Transverse colon (tissue), 4 donors: Measurements from ENCODE around the gene GTF2A2. TPM values are rescaled to one million over a fixed set of nuclear protein-coding genes. Genes with fewer than 3 reads are reported as not detected.

Experiments used
- DNase-seq: peaks from one replicate; pipeline ENCODE4 v3.0.0-alpha.2; 2019
- H3K27ac ChIP-seq, 4 donors: fragments of 200-600 bp; sonication (generic); 2 replicates each; pipeline ENCODE4 v1.5.1; 2016 to 2018; ENCODE audit warnings: inconsistent platforms in 4 of 4
- H3K27me3 ChIP-seq: fragments of 200-600 bp; sonication (generic); 2 replicates; pipeline ENCODE4 v1.5.1; 2017; ENCODE audit warnings: inconsistent platforms
- H3K36me3 ChIP-seq, 4 donors: fragments of 200-600 bp; sonication (generic); 2 replicates each; pipeline ENCODE4 v1.5.1; 2017 to 2019; ENCODE audit warnings: inconsistent platforms in 4 of 4
- H3K4me1 ChIP-seq, 4 donors: fragments of 200-600 bp; sonication (generic); 2 replicates each; pipeline ENCODE4 v1.5.1; 2017 to 2020; ENCODE audit warnings: inconsistent platforms in 4 of 4
- H3K4me3 ChIP-seq, 4 donors: fragments of 200-600 bp; sonication (generic); 1 replicate in 1 of 4; 2 replicates in 3 of 4; pipeline versions ENCODE4 v1.5.1 to v1.6.1; 2017 to 2019; ENCODE audit warnings: inconsistent platforms in 4 of 4
- H3K9me3 ChIP-seq, 2 donors: fragments of 200-600 bp; sonication (generic); 2 replicates each; pipeline ENCODE4 v1.5.1; 2017 to 2019; ENCODE audit warnings: inconsistent platforms in 2 of 2
- EP300 ChIP-seq: sonication (generic); formaldehyde crosslinking; IDR thresholded peaks from one replicate; pipeline ENCODE4 v1.6.1; 2017; ENCODE audit warnings: antibody characterized with exemption, low read depth
- POLR2A ChIP-seq: fragments of 450-650 bp; IDR thresholded peaks from one replicate; pipeline ENCODE4 v1.6.1; 2016; ENCODE audit warnings: antibody characterized with exemption, mild to moderate bottlenecking, moderate library complexity
- POLR2AphosphoS5 ChIP-seq, 3 donors: sonication (generic); formaldehyde crosslinking; IDR thresholded peaks; one replicate each; pipeline ENCODE4 v1.6.1; 2016; ENCODE audit warnings: antibody characterized with exemption in 3 of 3
- WGBS, 2 donors: methylation state at CpG; one replicate each; pipeline ENCODE4 v1.1.5; 2018; ENCODE audit warnings: low coverage in 1 of 2; 5-methylcytosine and 5-hydroxymethylcytosine counted together
- in situ Hi-C, 4 donors: fragments of 200-750 bp; cut with MboI; loops; one replicate each; pipeline versions ENCODE4 v1.15.0 to v1.15.1; 2017; ENCODE audit warnings: low sequenced_read_pairs in 3 of 4, low pct_ligation_motif_present in 1 of 4, low pct_unique_long_range_greater_than_20kb in 1 of 4
- intact Hi-C: fragments of 100-400 bp; cut with DNase I; formaldehyde crosslinking; loops from one replicate; pipeline ENCODE4 v1.15.1; 2023; ENCODE audit warnings: low total_unique reads
- total RNA-seq, 4 donors: library from RNA; depleted of rRNA; stranded (reverse); fragments of >200 nt; gene quantifications; one replicate each; pipeline ENCODE4 v1.1.0, GENCODE V29; 2016
- TF ChIP-seq, protein P1 (sequence below), 5 experiments: fragments of 200-600 bp in 3 of 5; fragments of 450-650 bp in 2 of 5; sonication (generic) in 3 of 5; IDR thresholded peaks; 1 replicate in 2 of 5; 2 replicates in 3 of 5; pipeline ENCODE4 v1.5.1; 2016 to 2017; ENCODE audit warnings: antibody characterized with exemption in 5 of 5, inconsistent platforms in 3 of 5, mild to moderate bottlenecking in 2 of 5, moderate library complexity in 1 of 5

Gene GTF2A2
- total RNA-seq, 4 donors from 2014 or later = 4.4 to 27.7 (median 17.8) TPM

DNA sequence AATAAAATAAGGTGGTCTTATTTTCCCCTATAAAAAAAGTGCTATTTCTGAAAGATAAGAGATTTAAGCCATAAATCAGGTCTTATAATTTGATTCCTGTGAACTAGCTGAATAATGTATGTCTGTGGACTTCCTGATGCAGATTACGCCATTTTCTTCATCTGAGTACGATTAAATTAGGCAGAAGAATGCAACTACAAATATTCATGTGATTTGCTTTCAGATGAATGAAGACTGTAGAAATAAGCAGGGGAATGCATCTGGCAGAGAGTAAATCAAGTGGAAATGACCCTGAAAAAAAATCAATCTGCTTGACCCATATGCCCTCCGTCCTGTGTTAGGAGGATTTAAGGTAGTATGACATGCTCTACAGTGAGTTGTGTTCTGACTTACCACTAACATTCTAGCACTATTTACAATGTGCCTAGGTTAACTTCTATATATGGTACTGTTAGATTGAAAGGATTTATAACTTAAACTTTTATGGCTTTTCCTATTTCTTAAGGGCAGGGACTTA, 17.1 kb upstream of the GTF2A2 start:
- Histone ChIP-seq H3K9me3 (no peaks in the 10 kb centered on the region), H3K27ac (no peak overlapping the region), H3K4me3 (no peak overlapping the region), H3K27me3 (no peaks in the 10 kb centered on the region), H3K36me3 (peaks cover 0 to 96% (median 36%) of the 10 kb centered on the region in 4 donors), H3K4me1 (no peaks in the 10 kb centered on the region)
- no peak for DNase-seq
- intact Hi-C loops = no loop called here
- in situ Hi-C loops = no loop called here
- 88 to 94% methylated on average over 3 of the region's 3 CpGs for WGBS, 2 donors
- no peak for TF ChIP-seq EP300
- TF ChIP-seq POLR2AphosphoS5 (IDR thresholded peaks at IDR 0.05) = no peak
- TF ChIP-seq, protein P1, sequence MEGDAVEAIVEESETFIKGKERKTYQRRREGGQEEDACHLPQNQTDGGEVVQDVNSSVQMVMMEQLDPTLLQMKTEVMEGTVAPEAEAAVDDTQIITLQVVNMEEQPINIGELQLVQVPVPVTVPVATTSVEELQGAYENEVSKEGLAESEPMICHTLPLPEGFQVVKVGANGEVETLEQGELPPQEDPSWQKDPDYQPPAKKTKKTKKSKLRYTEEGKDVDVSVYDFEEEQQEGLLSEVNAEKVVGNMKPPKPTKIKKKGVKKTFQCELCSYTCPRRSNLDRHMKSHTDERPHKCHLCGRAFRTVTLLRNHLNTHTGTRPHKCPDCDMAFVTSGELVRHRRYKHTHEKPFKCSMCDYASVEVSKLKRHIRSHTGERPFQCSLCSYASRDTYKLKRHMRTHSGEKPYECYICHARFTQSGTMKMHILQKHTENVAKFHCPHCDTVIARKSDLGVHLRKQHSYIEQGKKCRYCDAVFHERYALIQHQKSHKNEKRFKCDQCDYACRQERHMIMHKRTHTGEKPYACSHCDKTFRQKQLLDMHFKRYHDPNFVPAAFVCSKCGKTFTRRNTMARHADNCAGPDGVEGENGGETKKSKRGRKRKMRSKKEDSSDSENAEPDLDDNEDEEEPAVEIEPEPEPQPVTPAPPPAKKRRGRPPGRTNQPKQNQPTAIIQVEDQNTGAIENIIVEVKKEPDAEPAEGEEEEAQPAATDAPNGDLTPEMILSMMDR (IDR thresholded peaks at IDR 0.05) = no peak
- TF ChIP-seq POLR2A = no peak

DNA sequence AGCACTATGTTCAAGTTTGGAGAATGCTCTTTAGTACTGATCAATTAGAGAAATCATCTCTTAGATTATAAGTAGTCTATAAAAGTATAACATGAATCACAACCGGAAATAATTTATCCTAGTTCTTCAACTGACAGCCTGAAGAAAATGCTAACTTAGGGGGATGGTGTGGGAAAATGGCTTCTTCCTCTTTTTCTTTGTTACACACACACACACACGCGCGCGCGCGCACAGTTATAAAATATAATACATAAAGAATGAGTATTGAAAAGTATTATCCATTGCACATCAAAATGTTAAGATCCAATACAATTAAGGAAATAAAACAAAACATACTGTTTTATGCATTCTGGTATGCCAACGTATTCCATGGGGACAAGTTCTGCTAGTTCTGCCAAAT, 11.2 kb upstream of the GTF2A2 start:
- Histone ChIP-seq H3K9me3 (no peaks in the 10 kb centered on the region), H3K27me3 (no peaks in the 10 kb centered on the region), H3K4me1 (no peaks in the 10 kb centered on the region), H3K4me3 (no peak overlapping the region), H3K27ac (no peak overlapping the region), H3K36me3 (peaks cover 0 to 85% (median 40%) of the 10 kb centered on the region in 4 donors)
- DNase-seq = no peak
- TF ChIP-seq, protein P1 (IDR thresholded peaks at IDR 0.05) = no peak
- TF ChIP-seq POLR2AphosphoS5 (IDR thresholded peaks at IDR 0.05) (no peak), POLR2A (no peak), EP300 (no peak)
- in situ Hi-C loops = no loop called here
- intact Hi-C loops = no loop called here
- 90% methylated on average over 8 of the region's 8 CpGs for WGBS, 2 donors

DNA sequence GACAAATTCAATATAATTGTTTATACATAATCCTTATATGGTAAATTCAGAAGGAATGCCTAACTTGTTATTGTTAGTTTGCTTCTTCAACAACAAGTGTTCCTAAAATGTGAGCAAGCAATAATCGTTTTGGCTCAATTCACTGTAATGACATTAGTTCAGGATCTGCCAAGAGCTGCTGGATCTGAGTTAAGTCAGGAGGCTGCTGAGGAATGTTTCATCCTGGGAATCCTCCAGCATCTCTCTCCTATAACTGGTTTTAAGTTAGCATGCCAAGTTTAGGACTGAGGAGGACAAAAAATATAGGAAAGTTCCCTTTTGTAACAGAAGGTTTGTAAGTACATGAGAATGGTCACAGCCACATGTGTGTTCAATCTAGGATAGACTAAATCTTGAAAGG, 4.9 kb upstream of the GTF2A2 start:
- TF ChIP-seq EP300 = no peak
- TF ChIP-seq, protein P1 (IDR thresholded peaks at IDR 0.05) = no peak
- TF ChIP-seq POLR2AphosphoS5 (IDR thresholded peaks at IDR 0.05) = no peak
- TF ChIP-seq POLR2A = no peak
- DNase-seq = no peak
- WGBS, 2 donors = 22 to 44% methylated on average over 1 of the region's 1 CpG

DNA sequence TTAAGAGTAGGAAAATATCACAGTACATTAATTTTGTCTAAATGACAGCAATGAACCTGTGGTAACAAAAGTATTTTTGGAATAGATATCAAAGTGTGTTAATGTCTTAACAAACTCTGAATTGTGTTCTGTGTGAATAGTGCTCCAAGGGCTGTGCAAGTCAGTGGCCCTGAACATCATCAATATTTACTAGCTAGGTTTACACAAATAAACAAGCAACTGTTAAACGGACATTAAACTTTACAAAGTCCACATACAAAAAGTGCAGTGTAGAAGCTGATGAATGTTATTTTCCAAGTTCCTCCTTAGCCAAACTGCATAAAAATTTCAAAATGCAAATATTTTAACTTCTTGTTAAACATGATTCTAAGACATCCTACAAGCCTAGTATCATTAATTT, 2.1 kb upstream of the GTF2A2 start:
- Histone ChIP-seq H3K27ac (no peak overlapping the region), H3K4me3 (no peak overlapping the region), H3K9me3 (no peaks in the 10 kb centered on the region), H3K36me3 (peaks cover 0 to 23% (median 5%) of the 10 kb centered on the region in 4 donors), H3K4me1 (peaks cover 3 to 31% (median 17%) of the 10 kb centered on the region in 4 donors), H3K27me3 (no peaks in the 10 kb centered on the region)
- WGBS, 2 donors = 49% methylated on average over 1 of the region's 1 CpG; no CpG with 5 or more reads in 1 of the 2 donors
- in situ Hi-C loops (no loop called here), intact Hi-C loops (no loop called here)
- no peak for TF ChIP-seq EP300
- TF ChIP-seq POLR2A = no peak
- TF ChIP-seq POLR2AphosphoS5 (IDR thresholded peaks at IDR 0.05) = no peak
- TF ChIP-seq, protein P1 (IDR thresholded peaks at IDR 0.05) = no peak
- DNase-seq = no peak

More for the DNA sequence above, 4.9 kb upstream of the GTF2A2 start:
- intact Hi-C loops (no loop called here), in situ Hi-C loops (no loop called here)
- Histone ChIP-seq H3K4me3 (no peak overlapping the region), H3K36me3 (peaks cover 0 to 45% (median 12%) of the 10 kb centered on the region in 4 donors), H3K4me1 (peaks cover 0 to 12% (median 0%) of the 10 kb centered on the region in 4 donors), H3K27me3 (no peaks in the 10 kb centered on the region), H3K27ac (peak overlapping the region in 3 of 4 donors; percentile 7 to 22 (median 14)), H3K9me3 (no peaks in the 10 kb centered on the region)
